HG02588 (cell line): Measurements from ENCODE around the gene SORBS1.

Experiments used
- ATAC-seq: cut with Tn5 transposase; IDR thresholded peaks from one replicate; pipeline ENCODE4 v1.9.1; 2021; ENCODE audit warnings: mild to moderate bottlenecking, moderate library complexity; ENCODE audit not compliant: unreplicated experiment

Gene SORBS1

DNA sequence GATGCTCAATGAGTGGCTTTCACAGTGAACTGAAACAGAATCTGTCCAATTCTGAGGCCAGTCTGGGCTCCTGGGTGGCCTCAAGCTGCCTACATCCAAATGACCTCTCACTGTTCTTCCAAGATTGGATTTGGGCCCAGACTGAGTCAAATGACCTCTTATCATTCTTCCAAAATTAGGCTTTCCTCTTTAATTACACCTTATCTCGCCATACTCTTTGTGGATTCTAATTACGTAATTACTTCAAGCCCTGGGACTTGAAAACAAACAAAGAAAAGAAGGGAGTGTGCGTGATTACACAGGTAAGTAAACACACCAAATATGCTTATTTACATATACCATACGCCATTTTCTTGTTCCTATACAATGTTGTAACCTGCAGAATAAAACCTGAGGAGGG lies 18.8 kb downstream of the SORBS1 start:
- ATAC-seq: no peak

DNA sequence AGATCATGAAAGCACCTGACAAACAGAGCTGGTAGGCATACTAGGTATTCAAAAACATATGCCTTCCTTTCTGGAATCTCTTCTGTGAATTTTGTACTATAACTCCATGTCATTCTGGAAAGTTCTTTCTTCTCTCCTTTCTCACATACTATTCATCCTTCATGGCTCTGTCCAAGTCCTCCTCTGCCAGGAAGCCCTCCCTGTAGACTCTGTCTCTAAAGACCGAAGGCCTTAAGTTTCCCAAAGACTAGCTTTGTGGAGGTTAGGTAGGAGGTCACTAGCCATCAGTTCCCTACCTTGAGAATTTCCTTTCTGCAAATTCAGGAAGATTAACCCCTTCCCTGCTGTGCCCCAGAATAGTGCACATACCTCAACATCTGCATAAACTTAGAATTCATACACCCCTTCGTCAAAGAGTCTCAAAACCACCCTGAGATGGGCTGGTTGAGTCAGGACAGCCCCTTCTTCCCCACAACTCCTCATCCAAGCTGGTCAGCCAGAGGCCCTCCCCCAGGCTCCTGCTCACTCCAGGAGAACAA lies 20.6 kb downstream of the SORBS1 start:
- no peak for ATAC-seq

DNA sequence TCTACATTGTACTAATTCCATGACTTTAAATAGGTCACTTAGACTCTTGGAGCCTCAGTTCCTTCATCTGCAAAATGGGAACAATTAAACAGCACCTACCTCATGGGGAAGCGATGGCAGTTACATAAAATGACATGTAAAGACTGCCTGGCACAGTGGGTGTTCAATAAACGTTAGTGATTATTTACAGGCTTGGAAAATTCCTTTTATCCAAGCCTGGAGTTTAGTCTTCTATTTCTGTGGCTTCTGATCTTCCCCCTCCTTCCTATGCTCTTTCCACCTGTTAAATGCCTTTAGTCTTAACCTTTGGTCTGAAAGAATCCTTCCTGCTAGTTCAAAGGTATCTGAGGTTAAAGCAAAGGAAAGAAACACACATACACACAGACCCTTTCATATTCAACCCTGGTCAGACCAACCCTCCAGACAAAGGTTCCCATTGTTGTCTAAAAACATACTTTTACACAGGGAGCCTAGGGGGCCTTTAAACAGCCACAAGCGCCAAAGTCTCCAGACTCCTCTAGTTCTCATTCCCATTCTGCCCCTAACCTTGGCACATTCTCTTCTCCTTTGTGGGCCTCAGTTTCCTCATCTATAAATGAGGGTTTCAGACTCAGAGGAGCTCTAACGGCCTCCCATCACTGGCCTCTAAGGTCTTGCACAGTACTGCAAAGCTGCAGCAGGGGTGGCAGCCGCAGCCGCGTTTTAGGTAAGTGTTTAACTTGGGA lies 21.4 kb downstream of the SORBS1 start:
- ATAC-seq: no peak

DNA sequence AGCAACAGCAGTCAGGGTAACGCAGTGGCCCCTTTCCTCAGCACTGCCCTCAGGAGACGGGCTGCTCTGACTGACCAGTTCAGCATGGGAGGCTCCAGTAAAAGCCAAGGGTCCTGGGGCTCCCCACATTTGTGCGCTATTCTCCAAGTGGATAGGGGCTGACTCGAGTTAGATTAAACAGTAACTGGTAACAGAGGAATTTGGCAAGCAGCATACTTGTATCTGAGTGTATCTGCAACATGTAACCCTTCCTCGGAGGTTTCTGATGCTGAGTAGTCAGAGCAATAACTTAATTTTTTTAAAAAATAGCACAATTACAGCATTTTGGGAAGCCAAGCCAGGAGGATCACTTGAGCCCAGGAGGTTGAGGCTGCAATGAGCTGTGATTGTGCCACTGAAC lies 22.8 kb downstream of the SORBS1 start:
- ATAC-seq: no peak

DNA sequence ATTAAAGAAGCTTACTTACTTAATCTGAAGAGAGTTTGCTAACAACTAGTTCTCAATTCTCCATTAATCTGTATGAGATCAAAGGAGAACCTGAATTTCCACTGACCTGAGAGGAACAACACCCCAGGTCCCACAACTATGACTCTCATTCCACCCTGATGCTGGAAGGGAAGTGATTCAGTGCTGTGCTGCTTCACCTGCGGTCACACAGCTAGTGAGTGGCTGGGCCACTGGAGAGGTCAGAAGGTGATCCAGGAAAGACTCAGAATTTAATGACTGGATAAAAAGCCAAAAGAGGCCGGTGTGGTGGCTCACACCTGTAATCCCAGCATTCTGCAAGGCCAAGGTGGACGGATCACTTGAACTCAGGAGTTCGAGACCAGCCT lies 23.6 kb downstream of the SORBS1 start:
- ATAC-seq: no peak

DNA sequence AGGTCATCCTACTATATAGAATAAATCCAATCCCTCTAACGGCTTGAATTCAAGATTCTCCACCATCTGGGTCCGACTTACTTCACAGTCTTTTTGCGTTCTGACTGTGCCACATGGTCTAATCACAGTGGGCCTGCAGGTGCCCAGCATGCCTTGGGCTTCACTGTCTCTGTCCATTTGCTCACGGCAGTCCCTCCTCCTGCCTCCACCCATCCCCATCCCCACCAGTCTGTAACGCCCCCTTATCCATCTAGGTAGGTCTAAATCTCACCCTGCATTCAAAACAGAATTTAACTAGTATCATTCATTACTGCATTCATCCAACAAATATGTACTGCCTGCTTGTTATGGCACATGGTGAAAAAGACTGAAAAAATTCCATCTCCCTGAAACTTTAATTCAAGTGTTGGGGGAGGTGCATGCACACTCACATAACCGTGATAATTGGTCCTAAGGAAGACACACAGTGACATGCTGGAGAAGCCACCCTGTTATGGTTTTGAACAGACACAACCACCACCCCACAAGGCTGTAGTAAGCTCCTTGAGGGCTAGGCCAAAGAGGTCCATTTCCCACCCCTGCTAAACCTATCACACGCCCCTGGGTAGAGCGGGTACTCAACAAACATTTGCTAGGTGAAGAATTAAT lies 24.2 kb downstream of the SORBS1 start:
- no peak for ATAC-seq

DNA sequence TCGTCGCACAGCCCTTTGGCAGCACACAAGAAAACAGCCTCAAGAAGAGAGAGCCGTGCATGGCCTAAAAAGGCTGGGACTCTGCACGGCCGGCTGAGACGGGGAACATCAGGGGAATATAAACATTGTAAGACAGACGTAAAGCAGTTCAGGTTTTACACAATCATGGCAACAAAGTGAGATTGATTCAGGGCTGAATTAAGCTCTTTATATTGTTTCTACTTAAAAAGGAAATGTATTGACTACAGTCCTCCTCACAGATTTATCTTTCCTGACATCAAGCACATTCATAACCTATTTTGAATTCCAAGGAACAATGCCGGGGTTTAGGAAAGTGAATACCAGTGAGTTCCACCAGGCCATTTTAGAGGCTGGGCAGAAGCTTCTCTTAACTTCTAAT lies 25.2 kb downstream of the SORBS1 start:
- ATAC-seq: no peak

DNA sequence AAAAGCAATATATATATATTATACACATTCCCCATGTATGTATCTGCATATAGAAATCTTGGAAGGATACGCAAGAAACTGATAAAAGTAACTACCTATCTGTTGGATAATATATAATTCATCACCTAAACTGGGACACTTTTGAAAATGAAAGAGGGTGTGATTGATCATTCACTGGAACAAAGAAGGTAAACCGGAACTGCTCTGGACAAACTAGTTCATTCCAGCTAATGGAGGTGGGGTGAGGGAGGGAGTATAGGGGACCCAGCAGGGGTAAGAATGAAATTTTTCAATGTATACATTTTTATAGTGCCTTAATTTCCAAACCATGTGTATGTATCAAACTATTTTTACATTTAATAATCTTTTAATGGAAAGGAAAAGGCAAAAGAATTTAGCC lies 25.6 kb downstream of the SORBS1 start:
- no peak for ATAC-seq

DNA sequence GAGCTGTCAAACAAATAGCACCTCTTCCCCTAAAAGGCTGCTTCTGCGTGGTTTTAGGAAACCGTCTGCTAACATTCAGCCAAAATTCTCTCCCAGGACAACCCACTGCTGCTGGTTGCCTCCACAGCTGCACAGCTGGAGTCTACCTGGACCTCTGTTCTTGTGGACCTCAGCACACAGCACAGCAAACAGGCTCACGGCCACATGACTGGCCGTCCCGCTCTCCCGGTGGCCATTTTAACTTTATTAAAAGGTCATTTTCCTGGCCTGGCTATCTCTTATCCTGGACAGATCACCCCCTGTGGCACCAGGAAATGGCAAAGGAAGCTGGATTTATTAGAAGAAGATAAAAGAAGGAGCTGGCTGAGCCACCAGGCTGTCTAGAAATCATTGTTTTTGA lies 27.6 kb downstream of the SORBS1 start:
- no peak for ATAC-seq

DNA sequence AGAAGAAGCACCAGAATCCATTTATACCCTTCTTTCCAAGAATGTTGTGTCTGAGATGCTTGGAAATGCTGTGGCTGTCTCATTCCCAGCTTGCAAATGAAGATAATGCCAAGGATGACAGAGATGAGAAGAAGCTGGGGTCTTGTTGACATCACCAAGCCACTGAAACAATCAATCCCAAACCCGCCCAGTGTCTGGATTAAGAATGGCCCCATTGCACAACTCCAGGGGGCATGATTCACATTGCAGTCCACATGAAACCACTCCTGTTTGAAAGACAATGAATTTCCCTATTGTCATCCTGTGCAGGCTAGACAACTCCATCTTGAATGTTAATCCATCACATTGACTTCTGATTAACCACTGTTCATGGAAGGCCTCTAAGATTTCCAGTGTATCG lies 28.6 kb downstream of the SORBS1 start:
- no peak for ATAC-seq

DNA sequence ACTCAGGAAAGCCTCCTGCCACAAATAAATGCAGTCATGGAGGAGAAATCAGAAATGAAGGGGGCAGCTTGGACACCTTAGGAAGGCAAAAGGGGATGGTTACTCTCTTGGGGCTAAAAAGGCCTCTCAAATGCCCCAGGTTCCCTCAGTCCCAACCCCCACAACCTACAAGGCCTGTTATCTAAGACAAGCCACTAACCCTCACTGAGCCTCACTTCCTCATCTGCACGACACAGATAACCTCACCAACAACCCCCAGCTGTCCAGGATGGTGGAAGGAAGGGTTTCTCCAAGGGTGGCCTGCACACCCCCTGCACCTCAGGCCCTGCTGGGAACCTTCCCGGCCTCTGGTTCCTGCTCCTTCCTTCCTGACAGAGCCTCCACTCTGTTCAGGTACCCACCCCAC lies 29.2 kb downstream of the SORBS1 start:
- no peak for ATAC-seq

DNA sequence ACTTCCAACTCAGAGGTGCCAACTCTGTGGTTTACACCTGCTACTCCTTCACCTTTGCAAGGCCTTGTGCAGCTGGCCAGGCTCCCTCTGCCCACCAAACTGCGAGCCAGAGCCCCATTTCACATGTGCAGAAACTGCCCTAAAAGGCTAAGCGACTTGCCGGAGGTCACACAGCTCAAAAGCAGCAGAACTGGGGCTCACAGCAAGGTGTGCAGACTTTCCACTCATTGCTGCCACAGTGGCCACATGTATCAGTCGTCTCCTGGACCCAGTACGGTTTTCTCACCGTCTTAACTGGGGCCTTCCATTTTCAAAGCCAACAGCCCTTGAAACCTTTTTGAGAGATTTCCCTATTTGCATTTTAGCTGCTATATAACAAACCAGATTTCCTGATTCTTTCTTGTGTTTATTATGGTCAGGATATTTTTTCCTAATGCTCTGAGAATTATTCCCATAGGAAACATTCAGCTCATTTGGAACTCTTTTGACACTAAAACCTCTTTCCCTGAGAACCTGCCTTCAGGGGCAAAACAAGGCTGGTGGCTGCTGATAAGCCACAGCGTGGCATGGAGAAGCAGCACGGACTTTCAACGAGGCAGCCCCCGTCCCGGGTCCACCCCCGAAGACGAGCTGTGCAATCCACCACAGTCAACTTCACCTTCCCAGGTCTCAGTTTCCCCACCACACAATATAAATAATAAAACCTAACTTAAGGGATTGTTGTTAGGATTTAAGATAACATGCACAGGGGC lies 29.9 kb downstream of the SORBS1 start:
- no peak for ATAC-seq

DNA sequence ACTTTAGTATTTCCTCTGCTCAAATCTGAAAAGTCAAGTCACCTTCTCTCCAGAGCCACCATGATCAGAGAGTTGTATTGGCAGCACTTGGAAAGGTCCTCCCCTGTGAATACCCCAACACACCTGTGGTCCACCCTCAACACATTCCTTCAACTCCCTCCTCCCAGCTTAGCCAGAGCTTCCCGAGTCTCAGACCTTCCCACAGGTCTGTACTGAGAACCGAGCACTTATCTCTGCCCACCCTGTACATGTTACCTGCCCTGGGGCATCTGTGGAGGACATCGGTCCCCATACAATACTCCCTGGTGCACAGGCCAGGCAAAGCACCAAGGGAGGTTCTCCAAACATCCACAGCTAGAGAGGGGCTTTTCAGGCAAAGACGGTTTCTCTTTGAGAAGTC lies 30.6 kb downstream of the SORBS1 start:
- no peak for ATAC-seq

DNA sequence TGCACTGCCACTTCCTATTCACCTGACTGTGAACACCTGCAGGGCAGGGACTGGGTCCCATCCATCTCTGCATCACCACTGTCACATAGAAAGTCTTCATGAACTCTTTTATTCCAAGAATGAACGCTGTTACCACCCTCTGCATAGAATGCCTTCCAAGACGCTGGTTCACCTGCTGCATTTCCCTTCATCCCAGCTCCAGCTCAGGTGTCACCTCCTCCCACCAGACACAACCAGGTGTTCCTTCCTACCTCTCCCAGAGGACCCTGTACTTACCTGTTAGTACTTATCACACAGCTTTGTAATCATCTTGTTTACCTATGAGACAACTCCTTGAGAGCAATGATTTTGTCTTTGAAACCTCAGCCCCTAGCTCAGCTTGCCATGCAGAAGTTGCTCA lies 31.1 kb downstream of the SORBS1 start:
- ATAC-seq: no peak

DNA sequence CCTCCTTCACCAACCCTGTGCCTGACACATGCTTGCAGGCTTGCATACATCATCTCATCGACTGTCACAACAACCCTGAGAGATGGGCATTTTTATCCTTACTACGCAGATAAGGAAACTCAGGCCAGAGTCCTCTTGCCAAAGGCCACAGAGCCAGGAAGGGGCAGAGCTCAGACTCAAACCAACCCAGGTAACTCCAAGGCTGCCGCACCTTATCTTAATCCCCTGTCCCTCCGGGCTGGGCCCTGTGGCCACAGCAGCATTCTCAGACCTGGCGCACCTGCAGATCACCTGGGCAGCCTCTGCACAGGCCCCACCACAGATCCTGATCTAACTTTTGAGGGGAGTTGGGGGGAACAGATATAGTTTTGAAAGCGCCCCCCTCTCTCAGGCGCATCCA lies 35.1 kb downstream of the SORBS1 start:
- no peak for ATAC-seq

DNA sequence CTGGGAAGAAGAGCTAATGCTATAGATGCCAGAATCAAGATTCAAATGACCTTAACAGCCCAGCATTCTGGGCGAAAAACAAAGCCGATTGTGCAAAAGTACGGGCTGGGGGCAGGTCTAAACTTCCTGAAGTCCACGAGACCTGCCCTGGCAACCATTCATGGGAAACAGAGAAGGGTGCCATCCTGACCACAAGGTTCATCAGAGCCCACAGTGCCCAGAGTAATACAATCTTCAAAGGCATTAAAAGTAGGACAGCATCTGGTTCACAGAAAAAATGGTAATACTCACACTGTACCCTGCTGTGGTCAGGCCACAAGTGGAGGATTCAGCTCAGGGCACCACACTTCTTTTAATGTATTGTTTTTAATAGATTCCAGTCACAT lies 36.1 kb downstream of the SORBS1 start:
- no peak for ATAC-seq

DNA sequence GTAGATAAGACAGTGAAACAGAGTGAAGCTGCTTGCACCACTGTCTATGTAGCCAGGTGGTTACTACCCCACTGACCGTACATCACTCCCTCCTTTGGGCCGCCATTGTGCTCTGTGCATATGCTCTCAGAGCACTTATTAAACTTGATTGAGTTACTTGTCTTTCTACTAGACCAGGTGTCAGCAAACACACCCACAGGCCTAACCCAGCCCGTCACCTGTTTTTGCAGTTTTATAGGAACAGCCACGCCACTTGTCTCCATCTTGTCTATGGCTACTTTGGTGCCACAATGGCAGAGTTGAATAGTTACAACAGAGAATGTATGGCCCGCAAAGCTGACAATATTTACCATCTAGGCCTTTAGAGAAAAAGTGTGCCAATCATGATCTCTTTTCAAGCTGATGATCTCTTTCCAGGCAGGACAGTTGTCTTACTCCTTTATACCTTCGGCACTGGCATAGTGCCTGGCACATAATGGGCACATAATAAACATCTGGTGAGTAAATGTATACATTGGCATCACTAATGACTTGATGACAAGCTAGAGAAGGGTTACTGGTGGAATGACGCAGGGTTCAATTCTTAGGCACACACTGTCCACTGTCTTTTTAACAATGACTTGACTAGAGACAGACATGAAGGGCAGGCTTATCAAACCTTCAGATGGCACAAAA lies 36.7 kb downstream of the SORBS1 start:
- ATAC-seq: no peak

DNA sequence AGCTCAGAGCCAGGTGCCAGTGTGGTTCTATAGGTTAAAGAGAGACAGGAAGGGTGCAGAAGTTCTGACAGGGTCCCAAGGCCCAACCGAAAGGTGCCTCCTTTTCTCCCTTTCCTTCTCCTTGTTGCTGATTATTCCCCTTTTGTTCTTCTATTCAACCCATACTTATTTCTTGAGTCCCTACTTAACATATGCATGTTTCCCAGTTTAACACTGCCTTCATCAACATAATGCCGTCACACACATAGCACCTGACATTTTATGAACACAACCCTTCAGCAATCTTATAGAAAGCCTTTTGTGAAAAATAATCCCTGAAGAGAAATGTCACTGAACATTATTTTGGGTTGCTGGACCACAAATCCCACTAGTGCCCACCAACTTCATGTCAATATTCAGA lies 39.1 kb downstream of the SORBS1 start:
- ATAC-seq: no peak

DNA sequence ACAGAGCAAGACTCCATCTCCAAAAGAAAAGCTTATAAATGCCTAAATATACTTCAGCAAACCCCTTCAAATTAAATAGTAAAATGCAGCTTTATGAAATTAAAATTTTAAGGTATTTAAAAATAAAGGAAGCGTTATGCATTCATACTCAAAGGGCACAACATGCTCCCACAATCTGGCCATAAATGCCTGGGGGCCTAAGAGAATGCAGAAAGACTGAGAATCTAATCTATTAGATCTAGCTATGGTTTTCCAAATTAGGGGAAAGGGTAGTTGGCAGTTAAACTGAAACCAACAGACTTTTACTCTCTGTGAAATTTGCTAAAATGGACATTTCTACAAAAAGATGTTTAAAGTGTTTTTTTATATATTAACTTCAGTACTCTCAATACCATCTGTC lies 40.6 kb downstream of the SORBS1 start:
- no peak for ATAC-seq

DNA sequence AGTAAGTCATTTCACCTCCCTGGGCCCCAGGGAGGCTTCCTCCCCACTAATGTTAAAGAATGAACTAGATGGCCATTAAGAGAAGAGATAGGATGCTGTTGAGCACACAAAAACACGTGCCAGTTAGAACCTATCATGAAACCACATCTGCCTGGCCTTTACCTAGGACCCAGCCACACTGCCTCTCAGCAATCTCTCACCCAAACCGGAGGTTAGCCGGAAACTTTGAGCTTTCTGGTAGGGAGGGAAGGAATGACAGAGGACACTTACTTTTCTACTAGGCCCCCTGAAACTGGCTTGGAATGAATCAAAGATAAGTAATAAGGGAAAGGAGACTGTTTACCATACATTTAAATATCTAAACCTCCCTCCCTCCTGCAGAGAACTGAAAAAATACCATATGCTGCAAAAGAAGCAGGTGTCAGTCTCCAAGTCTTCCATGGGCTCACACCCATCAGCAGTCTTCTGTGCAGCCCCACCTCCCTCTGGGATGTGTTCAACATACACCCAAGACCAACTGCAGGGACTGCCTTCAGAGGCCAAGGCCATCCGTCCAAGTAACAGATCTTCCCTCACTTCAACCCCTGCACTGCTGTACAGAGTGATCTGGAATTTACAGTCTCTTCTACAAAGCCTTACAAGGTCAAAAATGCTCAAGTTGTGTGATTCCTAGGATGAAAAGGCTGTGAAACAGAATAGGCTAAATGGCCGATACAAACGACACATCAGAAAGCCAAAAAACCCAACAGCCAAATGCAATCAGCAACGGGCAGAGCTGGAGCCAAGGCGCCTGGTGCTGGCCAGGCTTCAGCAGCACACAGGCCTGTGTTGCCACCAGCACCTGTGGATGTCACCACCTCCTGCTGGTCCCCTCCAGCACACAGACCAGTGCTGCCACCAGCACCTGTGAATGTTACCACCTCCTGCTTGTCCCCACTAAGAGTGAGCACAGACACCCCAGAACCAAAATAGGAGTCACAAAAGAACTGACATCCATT lies 42.4 kb downstream of the SORBS1 start:
- ATAC-seq: no peak
